Activated CD4-positive, alpha-beta T cell treated with anti-CD3 and anti-CD28 coated beads for 48 hours (primary cell): ENCODE data around the gene STARD13.

Source experiments
- DNase-seq: peaks from one replicate; pipeline ENCODE4 v3.0.0-alpha.2; 2020

STARD13 gene

DNA sequence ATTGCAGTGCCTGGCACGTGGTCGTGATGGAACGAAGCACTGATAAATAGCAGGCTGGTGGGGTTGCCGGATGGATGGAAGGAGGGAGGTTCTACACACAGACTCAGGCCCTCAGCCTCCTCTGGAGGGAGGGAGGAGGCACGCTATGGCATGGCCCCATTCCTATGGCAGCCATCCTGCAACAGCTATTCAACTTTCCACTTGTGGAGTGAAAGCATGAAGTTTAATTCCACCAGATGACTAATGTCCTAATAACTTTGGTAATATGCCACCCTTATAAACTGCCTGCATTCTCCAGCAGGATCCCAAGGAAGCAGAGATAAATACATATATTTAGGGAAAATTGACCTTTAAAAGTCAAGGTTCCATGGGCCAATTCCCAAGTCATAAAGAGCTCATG, 176.9 kb downstream of the STARD13 start:
- DNase-seq, result no peak

DNA sequence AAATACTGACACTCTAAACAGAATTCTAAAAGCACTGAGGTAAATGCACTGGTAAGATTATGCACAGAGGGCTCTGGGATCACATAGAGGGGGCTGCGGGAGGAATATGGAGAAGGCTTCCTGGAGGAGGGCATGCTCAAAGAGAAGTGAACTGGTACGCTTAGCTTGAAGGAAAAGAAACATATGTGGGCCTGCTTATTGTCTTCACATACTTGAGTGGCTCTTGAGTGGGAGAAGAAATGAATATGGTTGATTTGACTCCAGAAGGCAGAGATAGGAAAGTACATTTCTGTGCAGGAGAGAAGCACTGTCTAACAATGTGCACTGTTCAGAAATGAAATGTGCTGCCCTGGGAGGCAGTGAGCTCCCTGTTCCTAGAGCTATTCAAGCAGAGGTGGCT, 178.2 kb downstream of the STARD13 start:
- no peak for DNase-seq

DNA sequence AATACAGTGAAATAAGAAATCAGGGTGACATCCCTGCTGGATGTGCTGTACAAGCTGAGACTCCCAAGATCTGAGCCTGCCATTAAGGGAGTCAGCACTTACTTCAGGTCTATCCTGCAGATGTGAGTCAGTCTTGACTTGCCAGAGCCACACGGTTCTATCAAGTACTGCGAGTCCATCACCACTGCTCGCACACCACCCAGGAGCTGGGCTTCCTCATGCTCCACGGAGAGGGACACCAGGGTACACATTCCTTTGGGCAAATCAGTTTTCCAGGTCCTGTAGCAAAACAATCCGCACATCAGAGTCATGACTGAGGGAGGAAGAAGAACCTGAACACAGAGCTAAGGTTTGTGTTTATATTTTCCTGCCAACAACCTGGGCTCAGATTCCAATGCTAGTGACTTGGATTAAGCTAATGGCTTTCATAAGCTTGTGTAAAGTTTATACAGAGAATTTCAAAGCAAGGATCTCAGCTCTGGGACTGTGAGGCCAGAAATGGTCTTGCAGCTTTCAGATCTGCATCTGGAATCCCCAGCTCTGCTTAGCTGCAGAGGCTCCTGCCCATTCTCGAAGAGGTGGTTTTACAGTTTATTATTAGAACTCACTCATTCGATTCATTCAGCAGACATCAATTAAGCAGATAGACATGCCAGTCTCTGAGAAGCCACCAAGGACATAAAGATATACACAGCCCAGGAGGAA, 178.7 kb downstream of the STARD13 start:
- no peak for DNase-seq

DNA sequence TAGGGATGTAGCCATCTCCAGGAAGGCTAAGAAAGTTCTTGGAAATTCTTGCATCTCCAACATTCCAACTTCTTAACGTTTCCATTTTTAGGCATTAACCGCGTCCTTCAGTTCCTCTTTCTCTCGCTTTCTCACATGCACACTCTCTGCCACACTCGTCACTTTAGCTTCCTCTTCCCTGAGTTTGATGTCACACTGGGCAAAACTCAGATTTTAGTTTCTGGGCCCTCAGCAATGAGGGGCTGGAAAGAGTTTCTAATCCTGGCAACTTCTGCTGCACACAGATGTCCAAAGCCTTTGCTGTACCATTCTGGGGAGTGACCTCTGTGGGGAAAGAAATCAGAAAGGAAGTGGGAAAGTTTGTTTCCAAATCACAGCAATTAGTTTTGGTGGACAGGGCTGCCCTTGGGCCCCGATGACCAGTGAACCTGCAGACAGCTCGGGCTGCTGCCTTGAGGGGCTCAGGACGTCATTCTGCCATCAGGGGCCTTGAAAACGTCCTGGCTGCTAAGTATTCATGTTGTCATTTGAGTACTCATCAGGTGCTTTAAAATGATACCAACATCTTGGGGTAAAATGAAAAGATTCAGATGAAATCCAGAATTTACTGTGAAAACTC, 180.1 kb downstream of the STARD13 start:
- DNase-seq, result no peak

DNA sequence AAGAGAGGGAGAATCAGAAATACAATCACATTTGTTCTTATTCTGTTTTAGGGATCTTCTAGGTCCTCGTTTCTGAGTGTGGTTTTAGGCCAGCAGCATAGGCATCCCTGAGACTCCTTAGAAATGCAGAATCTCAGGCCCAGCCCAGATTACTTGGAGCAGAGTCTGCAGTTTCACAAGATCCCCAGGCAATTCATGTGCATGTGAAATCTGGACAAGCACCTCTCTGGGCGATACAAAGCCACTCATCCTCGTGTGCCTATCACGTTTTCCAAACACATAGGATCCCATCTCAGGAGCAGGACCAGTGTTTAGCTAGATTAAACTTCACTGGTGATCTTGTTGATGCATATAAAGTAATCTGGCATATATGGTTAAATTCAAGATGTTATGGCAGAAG, 182.1 kb downstream of the STARD13 start:
- no peak for DNase-seq

DNA sequence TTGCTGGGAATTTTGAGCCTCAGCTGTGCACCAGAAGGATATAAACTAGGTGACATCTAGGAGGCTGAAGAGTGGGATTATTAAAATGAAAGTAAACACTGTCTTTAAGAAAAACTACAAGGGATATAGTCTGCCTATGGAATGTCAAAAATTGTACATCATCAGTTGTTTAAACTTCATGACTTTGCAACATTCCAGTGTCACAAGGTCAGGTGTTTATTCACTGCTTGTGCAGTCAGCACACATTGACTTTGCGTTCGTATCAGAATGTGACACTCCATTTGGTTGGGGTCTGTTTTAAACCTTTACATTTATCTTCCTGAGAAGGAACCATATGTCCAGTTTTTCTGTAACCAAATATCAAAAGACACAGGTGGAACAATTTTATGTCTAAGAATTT, 183.7 kb downstream of the STARD13 start:
- no peak for DNase-seq

DNA sequence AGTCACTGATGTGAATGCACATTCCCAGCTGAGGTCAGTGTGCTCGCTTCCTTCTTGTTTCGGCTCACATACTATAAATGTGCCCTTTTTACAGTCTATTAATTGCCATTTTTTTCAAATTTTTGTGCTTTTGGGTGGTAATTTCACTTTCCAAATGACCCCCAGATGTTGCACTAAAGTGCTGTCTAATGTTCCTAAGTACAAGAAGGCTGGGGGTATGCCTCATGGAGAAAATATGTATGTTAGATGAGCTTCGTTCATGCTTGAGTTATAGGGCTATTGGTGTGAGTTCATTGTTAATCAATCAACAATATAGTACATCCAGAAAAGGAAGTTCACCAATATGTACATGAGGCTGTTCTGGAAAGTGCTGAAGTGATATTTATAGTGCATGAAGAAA, 184.7 kb downstream of the STARD13 start:
- no peak for DNase-seq

DNA sequence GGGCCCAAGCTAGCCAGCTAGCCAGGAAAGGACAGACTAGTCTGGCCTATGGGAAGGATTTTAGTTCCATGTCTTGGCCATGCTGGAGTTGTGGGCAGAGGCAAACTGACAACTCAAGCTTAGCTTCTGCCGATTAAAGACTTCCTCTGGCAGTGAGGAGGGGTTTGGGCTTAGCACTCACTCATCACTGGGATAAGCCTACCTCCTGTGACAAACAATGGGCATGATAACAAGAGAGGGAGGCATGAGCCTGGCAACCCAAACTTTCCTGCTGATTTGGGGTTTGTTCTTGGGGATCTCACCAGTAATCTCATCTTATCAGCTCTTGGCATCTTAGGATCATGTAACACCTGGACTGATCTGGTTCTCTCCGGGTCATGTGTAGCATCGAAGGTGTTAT, 185.7 kb downstream of the STARD13 start:
- DNase-seq, result no peak

DNA sequence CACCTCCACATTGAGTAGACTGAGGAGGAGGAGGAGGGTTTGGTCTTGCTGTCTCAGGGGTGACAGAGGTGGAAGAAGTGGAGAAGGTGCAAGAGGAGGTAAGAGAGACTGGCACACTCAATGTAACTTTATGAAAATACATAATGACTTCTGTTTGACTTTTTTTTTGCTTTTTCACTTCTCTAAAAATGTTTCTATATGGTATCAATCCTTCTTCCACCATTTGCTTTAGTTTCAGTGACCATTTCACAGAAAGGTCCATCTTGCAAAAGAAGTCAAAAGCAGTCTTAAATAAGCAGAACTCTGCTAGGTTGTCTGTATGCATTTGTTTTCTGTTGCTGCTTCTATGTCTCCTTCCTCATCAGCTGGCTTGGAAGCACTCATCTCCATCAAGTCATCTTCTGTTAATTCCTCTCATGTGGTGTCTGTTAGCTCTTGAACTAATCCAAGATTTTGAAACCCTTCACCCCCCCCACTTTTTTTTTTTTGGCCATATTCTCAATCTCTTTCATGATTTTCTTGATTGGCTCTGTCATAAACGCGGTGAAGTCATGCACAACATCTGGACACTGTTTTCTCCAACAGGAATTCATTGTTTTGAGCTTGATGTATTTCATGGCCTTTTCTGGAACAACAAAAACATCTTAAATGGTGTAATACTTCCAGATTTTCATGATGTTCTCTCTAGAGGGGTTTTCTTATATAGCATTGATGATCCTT, 188.5 kb downstream of the STARD13 start:
- no peak for DNase-seq

DNA sequence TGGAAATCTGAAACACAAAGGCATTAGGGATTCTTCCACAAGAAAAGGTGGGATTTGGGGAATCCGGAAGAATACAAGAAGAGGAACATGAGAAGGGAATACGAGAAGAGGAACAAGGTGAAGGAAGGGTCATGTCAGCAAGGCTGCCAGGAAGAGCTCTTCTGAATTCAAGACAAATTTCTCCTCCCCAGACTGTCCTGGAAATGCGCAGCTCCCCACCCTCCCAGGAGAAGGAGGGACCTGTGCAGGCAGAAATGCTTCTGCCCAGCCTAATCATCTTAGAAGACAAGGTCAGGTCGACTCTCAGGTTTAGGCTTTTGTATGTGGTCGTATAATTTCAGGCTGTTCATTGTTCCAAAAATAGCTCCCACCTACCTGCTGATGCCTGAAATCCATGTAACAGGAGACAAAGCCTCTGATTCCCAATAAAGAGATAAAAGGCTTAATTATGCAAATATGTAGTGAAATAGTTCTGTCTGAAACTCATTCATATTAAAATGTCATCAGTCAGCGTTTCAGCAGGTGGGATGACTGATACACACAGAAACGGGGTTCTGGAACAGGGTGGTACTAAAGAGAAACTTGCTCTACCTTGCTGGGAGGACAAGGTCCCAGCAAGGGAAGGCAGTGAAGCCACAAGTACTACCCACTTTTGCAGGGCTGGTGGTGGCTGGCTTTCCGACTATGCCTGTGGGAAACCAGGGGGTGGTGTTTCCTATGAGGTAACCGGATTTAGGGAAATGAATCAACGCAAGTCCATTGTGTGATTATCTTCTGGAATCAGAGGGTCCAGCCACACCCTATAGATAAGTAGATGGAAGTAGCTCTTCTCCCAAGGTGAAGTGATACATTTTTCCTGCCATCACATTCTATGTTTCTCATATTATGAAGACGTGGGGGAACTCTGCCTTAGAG, 193.2 kb downstream of the STARD13 start:
- no peak for DNase-seq

DNA sequence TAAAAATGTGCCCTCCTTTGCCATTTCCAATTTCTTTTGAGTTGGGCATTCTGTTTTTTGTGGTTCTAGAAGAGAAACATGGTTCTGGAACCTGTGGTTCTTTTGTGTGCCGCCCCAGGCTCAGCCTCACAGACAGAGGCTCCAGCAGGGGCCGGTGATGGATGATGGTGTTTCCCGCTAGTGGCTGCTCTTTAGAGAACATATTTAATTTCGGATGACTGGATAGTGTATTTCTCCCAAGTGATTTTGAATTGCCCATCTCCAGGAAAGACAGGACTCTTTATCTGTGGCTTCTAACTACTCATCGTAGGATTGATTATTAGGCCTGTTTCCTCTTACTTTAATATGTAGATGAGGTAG, 194.2 kb downstream of the STARD13 start:
- DNase-seq, result no peak

DNA sequence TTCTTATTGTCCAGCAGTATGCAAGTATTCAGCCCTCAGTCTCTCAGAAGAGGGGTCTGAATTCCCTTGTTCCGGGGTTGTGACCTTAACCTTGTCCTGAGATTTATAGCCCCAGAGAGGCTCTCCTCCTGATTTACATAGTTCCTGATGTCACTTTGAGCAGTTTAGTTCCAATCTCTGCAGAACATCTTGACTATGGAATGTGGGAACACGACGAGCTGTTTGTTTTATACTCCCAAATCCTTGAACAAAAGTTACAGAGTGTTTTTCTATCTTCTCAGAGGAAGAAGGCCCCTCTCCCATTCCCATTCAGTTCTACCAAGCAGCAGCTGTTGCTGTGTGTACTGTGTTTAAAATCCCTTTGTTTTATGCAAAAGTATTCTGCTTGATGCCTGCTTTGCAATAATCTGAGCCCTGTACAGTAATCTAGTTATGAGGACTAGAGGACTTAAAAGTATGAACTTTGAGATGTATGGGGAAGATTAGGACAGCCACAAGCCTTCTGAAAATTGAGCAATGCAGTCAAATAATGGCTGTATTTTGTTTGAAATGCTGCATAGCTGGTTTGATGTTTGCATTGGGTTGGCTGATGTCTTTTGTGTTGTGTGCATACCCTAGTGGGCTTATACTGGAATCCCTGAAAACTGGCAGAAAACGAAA, 194.7 kb downstream of the STARD13 start:
- no peak for DNase-seq

DNA sequence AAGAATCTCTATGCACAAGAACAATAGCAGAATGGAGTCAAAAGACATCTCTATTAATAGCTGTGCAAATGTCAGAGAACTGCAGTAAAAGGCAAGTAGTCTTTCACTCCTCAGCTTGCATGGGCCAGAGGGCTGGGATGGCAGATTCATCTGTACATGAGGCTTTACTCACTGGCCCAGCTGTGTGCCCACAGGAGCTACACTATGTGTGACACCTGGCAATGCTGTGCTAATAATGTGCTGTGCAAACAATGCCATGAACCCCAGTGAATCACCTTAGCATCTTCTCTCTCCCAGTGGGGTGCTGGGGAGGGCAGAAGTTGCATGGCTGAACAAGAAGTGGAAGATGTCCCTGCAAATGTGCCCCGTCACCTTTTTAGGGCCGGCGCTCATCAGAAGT, 196.2 kb downstream of the STARD13 start:
- no peak for DNase-seq

DNA sequence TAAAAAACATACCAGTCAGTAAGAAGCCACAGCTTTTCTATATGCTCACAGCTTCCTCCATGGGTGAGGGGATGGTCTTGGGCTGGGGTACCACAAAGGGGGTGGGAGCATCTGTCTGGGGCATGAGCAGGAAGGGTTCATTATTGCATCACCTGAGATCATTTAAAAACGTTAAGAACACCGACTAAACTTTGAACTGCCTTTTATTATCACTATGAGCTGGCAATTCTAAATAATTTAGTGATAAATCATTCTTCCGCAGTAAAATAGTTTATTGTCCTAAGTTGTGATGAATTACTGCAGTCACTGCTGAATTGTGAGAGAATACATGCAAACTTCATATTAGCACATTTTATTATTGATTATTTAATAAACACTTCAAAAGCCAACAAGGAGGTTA, 197.8 kb downstream of the STARD13 start:
- DNase-seq, result no peak

DNA sequence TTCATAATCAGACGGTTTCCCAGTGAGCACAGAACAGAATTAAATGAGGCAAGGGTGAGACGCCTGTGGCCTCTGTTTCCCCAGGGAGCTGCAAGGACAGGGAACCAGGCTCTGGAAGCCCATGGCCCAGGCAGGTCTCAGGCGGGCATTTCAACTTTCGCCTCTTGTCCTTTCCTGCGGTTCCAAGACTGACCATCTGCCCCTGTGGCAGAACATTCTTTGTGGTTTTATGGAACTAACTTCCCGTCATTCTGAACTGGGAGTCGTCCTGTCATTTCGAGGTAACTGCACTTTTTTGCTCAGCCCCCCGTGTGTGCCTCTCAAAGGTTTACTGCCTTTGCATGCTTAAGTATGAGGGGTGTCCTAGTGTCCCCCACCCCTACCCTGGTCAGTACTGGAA, 198.5 kb downstream of the STARD13 start:
- no peak for DNase-seq

DNA sequence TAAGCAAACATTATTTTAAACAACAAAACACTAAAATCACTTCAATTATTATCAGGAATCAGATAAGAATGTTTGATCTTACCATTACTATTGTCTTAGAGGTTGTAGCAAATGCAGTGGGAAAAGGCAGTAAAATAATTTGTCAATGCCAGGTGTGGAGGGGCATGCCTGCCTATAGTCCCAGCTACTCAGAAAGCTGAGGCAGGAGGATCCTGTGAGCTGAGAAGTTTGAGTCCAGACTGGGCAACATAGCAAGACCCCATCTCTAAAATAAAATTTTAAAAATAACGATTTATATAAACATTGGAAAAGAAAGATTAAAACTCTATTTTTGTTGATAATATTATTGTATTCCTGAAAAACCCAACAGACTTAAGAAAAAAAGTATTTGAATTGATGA, 202.5 kb downstream of the STARD13 start:
- no peak for DNase-seq

DNA sequence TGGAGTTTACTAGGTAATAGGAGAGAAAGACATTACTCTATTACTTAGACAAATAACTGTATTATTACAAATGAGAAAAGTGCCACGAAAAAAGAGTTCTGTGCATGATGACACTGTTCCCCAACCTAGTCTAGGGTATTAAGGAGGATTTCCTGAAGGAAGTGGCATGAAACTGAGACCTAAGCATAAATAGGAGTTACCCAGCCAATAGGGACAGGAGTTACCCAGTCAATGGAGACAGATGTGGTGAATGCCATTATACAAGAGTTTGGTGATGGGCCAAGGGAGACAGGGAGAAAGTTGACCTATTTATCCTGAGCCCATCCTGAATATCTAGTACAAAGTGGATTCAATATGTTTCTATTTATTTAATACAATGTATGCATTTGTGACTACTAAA, 203.9 kb downstream of the STARD13 start:
- DNase-seq, result no peak

DNA sequence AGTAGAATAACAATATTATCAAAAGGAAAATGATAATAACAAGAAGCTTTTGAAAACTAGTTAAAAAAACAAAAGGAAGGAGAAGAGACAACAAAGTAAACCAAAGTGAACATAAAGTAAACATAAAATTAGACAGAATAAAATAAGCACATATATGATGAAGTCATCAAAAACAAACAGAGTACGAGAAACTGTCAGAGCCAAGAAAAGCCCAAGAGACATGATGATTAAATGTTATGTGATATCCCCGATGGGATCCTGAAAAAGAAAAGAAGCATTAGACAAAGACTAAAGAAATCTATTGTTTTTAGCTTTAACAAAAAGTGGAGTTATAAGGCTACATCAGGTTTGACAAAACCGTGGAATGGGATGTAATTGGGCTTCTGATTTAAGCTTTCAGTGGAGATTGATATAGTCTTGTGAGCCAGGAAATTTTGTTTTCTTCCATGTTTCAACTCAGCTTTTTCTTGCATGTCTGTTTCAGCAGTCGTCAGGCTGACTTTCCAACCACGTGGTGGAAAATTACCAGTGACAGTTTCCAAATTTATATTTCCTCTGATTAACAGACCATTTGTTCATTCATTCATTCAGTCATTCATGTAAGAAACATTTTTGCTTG, 204.5 kb downstream of the STARD13 start:
- no peak for DNase-seq

DNA sequence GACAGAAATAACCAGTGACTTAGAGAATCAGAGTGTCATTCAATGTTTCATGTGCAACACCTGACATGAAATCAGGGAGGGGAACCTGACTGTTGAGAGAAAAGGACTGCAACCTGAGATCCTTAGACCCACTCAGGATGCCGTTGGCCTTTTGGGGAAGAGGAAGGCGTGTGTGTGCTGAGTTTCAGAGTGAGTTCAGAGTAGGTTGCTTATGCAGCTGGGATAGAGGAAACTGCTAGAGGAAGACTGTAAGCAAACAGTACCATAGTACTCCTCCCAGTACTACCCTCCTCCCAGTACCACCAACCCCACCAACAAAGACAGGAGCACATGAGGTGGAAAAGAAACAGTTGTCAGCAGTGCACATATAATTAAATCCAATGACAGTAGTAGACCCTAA, 205.6 kb downstream of the STARD13 start:
- no peak for DNase-seq

DNA sequence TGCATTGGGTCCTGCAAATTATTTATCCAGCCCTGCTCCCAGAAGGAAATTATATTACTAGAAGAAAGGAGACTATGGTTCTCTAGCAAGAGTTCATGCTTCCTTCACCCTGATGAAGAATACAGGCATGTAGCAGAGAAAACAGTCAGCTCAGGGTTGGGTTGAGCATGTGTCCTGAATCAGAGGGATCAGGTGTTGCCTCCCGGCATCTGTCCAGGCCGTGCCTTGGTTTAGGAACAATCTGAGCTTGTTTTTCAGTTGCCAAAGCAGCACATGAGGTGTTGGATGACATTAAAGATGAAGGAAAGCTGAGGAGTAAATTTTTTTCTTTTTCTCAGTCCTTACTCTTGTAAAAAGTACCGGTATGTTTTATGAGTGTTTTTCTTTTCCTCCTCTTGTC, 207.3 kb downstream of the STARD13 start:
- no peak for DNase-seq

DNA sequence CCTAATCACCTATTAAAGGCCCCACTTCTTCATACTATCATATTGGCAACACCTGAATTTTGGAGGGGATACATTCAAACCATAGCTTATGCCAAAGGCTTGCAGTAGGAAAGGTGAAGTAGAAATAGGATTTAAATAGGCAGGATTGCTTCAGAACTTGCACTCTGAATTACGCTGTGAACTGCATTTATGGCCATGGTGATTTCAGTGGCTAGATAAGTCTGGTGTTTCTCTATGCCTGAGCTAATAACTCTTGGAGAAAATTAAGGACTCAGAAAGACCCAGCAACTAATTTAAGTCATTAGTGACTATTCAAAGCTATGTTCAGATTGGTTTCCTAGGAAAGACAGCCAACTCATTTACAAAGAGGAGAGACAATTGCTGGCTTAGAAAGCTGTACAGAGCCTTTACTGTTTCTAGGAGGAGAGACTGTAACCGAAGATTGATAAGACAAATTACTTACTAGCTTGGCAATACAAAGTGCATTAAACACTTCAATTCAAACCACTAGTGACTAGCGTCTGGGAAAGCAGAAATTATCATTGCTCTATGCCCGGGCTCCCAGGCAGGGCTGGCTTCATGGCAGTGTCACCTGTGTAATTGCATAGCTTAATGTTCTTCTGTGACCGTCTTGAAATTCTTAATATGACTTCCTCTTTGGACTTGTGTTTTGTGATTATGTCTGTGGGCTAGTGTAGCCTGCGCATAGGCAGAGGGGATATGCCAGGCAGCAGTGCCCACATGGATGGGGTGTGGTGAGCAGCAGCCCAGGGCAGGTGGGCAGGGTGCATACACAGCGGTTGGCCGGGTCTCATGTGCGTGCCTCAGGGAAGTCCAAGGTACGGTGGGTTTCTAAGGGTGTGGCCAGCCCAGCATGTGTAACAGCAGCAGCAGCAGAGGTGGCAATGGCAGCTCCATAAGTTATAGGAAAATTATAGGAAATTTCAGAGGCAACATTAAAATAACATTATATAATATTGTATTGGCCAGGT, 209.3 kb downstream of the STARD13 start:
- DNase-seq, result no peak
